ENCODE data around the gene SLC45A3.

DNA sequence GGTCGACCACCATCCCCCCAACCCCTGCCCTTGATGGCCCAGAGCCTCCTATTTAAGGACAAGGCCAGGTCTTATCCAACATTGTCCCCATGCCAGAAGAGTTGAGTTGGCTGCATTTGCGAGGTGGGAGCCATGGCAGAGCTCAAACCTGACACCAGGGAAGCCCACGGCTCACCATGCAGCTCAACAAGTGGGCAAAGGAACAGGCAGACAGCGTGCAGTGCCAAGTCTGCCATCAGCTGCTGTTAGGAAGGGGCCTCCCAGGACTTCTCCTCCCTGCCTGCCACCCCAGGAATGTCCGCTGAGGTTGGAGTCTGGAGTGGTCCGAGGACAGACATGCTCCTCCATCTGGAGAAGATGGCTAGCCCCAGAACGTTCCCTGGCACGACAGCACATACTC, 19.9 kb downstream of the SLC45A3 start:
- TF ChIP-seq TAF1 (IDR thresholded peaks at IDR 0.05; ENCODE audit: borderline replicate concordance, insufficient read depth, low read length) (no peak), SIN3A (IDR thresholded peaks at IDR 0.05; ENCODE audit: borderline replicate concordance, insufficient read depth, low read length) (no peak), POLR2AphosphoS5 (IDR thresholded peaks at IDR 0.05; ENCODE audit: low read depth, low read length) (no peak)
- TF ChIP-seq, protein P1, sequence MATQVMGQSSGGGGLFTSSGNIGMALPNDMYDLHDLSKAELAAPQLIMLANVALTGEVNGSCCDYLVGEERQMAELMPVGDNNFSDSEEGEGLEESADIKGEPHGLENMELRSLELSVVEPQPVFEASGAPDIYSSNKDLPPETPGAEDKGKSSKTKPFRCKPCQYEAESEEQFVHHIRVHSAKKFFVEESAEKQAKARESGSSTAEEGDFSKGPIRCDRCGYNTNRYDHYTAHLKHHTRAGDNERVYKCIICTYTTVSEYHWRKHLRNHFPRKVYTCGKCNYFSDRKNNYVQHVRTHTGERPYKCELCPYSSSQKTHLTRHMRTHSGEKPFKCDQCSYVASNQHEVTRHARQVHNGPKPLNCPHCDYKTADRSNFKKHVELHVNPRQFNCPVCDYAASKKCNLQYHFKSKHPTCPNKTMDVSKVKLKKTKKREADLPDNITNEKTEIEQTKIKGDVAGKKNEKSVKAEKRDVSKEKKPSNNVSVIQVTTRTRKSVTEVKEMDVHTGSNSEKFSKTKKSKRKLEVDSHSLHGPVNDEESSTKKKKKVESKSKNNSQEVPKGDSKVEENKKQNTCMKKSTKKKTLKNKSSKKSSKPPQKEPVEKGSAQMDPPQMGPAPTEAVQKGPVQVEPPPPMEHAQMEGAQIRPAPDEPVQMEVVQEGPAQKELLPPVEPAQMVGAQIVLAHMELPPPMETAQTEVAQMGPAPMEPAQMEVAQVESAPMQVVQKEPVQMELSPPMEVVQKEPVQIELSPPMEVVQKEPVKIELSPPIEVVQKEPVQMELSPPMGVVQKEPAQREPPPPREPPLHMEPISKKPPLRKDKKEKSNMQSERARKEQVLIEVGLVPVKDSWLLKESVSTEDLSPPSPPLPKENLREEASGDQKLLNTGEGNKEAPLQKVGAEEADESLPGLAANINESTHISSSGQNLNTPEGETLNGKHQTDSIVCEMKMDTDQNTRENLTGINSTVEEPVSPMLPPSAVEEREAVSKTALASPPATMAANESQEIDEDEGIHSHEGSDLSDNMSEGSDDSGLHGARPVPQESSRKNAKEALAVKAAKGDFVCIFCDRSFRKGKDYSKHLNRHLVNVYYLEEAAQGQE (IDR thresholded peaks at IDR 0.05; ENCODE audit: insufficient read depth in 1 of 2, low read depth in 2 of 2, low read length in 2 of 2) = no peak
